ENCODE measurements around the gene WNK2.
"Not testable (repeated sequence)": the region's sequence is repeated elsewhere in the genome, so short reads cannot be mapped to it uniquely, and the experiment has no call there.

Gene WNK2

GRCh38 chr9:93308676-93309075 lies 124.7 kb downstream of the WNK2 start:
- no peak for DNase-seq

- no peak for DNase-seq
Measured at GRCh38 chr9:93309889-93310425, 126.0 kb downstream of the WNK2 start.

- DNase-seq: no peak
Measured at GRCh38 chr9:93315118-93315517, 131.2 kb downstream of the WNK2 start.

- DNase-seq: no peak
Measured at GRCh38 chr9:93315960-93316359, 132.0 kb downstream of the WNK2 start.

- no peak for DNase-seq
Measured at GRCh38 chr9:93316726-93317494, 133.0 kb downstream of the WNK2 start.

- DNase-seq: no peak
Measured at GRCh38 chr9:93317495-93318094, 133.7 kb downstream of the WNK2 start.

GRCh38 chr9:93318480-93318879 lies 134.5 kb downstream of the WNK2 start:
- no peak for DNase-seq

- DNase-seq: no peak
Measured at GRCh38 chr9:93319301-93319991, 135.5 kb downstream of the WNK2 start.

- no peak for DNase-seq
Measured at GRCh38 chr9:93319992-93320500, 136.1 kb downstream of the WNK2 start.

- no peak for DNase-seq
Measured at GRCh38 chr9:93320591-93321219, 136.8 kb downstream of the WNK2 start.

GRCh38 chr9:93321220-93321610 lies 137.3 kb downstream of the WNK2 start:
- DNase-seq: no peak

- not testable (repeated sequence) for DNase-seq
Measured at GRCh38 chr9:93323446-93323954, 139.6 kb downstream of the WNK2 start.

GRCh38 chr9:93324191-93324834 lies 140.4 kb downstream of the WNK2 start:
- no peak for DNase-seq

- no peak for DNase-seq
Measured at GRCh38 chr9:93325307-93326035, 141.5 kb downstream of the WNK2 start.

GRCh38 chr9:93326056-93326455 lies 142.1 kb downstream of the WNK2 start:
- no peak for DNase-seq

GRCh38 chr9:93326654-93327053 lies 142.7 kb downstream of the WNK2 start:
- no peak for DNase-seq

GRCh38 chr9:93329629-93330280 lies 145.8 kb downstream of the WNK2 start:
- DNase-seq: no peak

- DNase-seq: no peak
Measured at GRCh38 chr9:93332317-93332716, 148.4 kb downstream of the WNK2 start.

- no peak for DNase-seq
Measured at GRCh38 chr9:93336720-93337119, 152.8 kb downstream of the WNK2 start.

GRCh38 chr9:93338196-93338595 lies 154.3 kb downstream of the WNK2 start:
- not testable (repeated sequence) for DNase-seq

- no peak for DNase-seq
Measured at GRCh38 chr9:93340091-93340490, 156.2 kb downstream of the WNK2 start.
